Fibroblast of skin of left biceps (primary cell): Measurements from ENCODE around the gene POLR2C.
A peak's percentile ranks its signal among the peaks of the same experiment; 100 is the strongest.

Experiments used
- DNase-seq, 2 experiments: peaks; one replicate each; pipeline ENCODE4 v3.0.0-alpha.2; 2013; ENCODE audit warnings: low read depth in 2 of 2

POLR2C gene

DNA sequence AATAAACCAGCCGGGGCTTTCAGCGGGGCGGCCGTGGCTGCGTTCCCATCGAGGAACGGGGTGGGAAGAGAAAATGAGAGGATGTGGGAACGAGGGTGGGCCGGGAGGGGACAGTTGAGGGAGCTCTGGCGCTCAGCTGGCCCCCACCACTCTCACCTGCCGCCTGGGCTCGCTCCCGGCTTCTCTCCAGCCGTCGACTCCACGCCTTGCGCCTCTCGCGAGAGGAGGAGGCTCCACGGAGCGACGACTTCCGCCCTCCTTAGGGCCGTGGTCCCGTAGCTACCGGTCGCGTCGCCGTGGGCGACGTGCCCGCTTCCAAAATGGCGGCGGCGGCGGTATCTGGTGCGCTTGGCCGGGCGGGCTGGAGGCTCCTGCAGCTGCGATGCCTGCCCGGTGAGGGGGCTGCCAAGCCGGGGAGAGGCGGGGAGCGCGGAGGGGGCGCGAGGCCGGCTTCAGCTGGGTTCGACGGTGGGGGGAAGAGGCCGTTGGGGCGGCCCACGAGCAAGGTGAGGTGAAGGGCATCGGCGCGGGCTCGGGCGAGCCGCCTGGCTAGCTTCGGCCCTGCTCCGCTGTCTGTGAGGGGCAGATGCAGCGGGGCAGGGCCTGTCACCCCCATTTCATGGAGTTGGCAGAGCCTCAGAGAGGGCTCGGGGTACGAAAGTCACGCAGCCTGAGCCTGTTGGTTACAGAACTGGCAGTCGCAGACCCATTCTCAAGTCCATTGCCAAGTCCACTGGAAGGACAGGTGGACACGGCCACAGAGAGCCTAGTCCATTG is 15.1 kb upstream of the POLR2C start, which contains the start of the genes CIAPIN1 and COQ9:
CIAPIN1 (minus strand) TSS at position 200 of the 777 bp plus-strand sequence. CDS start 6,457 bp downstream, outside the sequence.
COQ9 (plus strand) TSS at position 294 of the 777 bp plus-strand sequence; CDS start at position 321, 27 bp downstream.
- DNase-seq: peak; percentile 76 to 77

DNA sequence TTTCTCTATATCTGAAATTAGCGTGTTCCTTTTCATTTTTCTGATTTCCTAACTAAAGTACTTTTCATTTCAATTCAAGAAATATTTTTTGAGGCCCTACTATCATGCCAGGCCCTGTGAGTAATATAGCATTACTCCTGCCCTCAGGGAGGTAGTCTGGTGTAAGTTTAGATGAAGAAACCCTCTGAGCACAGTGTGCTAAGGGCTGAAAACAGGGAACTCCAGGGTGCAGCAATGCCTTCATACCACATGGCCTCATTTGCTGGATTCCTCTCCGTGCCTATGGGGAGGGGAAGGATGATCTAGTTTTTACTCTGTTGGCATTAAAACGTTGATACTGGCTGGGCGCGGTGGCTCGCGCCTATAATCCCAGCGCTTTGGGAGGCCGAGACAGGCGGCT is 10.5 kb upstream of the POLR2C start:
- no peak for DNase-seq

- DNase-seq: no peak
Observed at GRCh38 chr16:57462978-57463362, 491 bp downstream of the POLR2C start.

GRCh38 chr16:57464523-57464922 is 2.0 kb downstream of the POLR2C start:
- DNase-seq: no peak

- DNase-seq: no peak
Observed at GRCh38 chr16:57468346-57468745, 5.9 kb downstream of the POLR2C start.

DNA sequence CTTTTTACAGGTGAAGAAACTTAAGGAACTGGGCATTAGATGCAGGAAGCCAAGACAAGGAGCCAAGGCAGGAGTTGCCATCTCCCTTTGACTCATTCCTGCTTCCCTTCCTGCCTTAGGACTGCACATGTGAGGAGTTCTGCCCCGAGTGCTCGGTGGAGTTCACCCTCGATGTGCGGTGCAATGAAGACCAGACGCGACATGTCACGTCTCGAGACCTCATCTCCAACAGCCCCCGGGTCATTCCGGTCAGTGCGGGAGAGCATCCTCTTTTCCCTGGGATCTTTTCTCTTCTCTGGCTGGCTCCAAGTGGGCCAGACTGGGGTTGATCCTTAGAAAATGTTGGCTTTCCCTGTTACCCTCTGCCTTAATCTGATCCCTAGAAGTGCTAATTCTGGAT is 6.6 kb downstream of the POLR2C start:
- no peak for DNase-seq

- no peak for DNase-seq
Observed at GRCh38 chr16:57469917-57470470, 7.5 kb downstream of the POLR2C start.

GRCh38 chr16:57470711-57471110 is 8.2 kb downstream of the POLR2C start:
- no peak for DNase-seq

DNA sequence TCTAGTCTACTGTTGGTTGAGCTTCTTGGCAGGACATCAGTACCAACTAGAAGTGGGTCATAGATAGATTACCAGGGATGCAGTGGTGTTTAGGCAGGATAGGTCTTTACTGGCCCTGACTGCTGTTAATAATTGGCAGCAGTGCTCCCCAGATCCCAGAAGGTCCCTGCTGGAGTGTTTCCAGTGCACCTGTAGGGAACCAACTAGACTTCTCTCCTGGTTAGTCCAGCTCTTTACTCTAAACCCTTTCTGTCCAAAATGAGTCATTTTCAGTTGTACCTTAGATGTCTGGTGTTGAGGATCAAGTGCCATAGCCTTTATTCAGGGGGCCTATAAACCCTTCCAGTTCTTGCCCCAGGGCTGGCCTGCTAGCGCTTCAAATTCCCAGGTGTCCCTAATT is 8.7 kb downstream of the POLR2C start:
- no peak for DNase-seq

DNA sequence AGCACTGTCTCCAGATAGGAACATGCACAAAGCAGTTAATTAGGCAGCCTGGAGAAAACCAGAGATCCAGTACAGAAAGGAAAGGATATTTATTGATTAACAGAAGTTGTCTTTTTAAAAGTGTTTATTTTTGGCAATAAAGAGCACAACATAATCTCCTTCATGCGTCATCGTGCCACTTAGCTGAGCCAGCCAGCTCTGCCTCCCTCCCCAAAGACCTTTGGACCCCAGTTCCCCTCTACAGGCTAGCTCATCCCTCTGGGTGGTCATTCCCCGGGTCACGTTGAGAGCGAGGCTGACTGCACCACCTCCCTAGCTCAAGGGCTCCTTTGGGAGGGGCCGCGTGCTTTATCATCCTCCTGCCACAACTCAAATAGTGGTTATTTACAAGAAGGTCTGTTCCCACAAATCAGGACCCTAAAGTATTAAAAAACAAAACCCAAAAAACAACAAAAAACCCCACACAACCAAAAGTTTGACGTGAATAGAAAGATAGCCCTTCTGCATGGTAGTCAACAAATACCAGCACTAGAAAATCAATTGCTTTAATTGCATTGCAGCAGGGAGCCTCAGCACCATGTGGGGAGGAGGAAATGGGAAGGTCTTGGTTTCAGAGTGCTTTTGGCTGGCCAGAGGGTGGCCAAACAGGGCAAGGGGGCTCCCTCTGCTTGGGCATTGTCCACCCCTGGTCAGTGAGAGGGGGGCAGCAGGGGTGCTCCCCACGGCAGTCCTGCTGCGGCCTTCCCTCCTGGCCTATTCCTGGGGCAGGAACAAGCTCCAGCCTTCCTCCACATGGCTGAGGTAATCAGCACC is 9.6 kb downstream of the POLR2C start:
- DNase-seq: no peak

DNA sequence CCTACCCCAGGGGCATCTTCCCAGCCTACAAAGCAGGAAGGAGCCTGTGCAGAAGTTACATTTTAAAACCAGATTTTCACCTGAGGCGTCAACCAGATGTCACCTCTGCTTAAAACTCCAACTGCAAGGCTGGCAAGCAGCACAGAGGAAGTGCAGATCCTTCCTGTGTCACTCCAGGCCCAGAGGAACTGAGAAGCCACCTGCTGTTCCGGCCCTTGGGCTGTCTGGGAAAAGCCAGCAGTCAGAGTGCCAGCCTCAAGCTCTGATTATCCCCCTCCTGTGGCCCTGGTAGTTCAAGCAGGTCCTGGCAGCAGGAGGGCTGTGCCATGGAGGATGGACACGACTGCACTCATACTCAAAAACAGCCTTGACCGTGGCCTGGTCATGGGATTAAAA is 10.2 kb downstream of the POLR2C start:
- DNase-seq: no peak

DNA sequence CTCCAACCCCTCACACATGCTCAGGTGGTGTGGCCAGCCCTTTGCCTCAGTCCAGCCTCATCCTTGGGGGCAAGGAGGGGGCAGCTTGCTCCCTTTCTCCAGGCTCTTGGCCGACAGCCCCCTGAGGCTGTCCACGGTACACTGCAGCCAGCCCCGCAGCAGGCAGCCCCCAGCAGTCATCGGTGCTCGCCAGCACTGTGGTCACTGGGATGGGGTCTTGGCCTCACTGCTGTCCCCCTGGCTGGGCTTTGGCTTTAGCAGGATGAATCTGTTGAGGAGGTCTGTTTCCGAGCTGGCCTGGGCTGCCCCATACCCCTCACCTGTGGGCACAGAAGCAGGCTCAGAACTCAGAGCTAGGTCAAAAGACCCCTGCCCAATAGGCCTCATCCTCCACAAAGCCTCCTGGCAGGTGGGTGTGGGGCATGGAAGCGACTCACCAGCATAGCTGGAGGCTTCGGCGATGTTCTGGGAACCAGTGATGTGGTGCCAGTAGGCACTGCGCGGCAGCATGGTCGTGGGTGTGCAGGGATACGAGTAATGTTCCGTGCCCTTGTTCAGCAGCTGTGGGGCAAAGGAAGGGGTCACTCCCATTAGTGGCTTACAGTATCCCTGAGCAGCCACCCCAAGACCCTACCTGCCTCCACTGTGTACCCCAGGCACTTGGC is 10.8 kb downstream of the POLR2C start:
- DNase-seq: no peak

- DNase-seq: no peak
Observed at GRCh38 chr16:57473906-57474305, 11.4 kb downstream of the POLR2C start.

- DNase-seq: no peak
Observed at GRCh38 chr16:57474671-57475661, 12.5 kb downstream of the POLR2C start.

- DNase-seq: no peak
Observed at GRCh38 chr16:57475711-57476339, 13.3 kb downstream of the POLR2C start.

GRCh38 chr16:57476546-57477410 is 14.3 kb downstream of the POLR2C start:
- DNase-seq: no peak

- DNase-seq: no peak
Observed at GRCh38 chr16:57477531-57478202, 15.2 kb downstream of the POLR2C start.

- DNase-seq: no peak
Observed at GRCh38 chr16:57478396-57479204, 16.1 kb downstream of the POLR2C start.
